ENCODE results near the gene DCUN1D2. TPM values are rescaled to one million over a fixed set of nuclear protein-coding genes. Genes with fewer than 3 reads are reported as not detected.

The DCUN1D2 gene
- total RNA-seq, 4 donors from 2014 or later, result 23.9 to 29.1 (median 26.9) TPM

- Histone ChIP-seq H3K4me3 (no peak overlapping the region), H3K9me3 (no peaks in the 10 kb centered on the region), H3K27ac (no peak overlapping the region), H3K4me1 (peaks cover 0 to 3% (median 0%) of the 10 kb centered on the region in 4 donors), H3K36me3 (peaks cover 0 to 43% (median 0%) of the 10 kb centered on the region in 3 donors), H3K27me3 (no peaks in the 10 kb centered on the region)
- DNase-seq, result no peak
- no peak for TF ChIP-seq CTCF (IDR thresholded peaks at IDR 0.05)
- no peak for TF ChIP-seq POLR2A (IDR thresholded peaks at IDR 0.05)
Observed at GRCh38 chr13:113477724-113478123, 12.8 kb downstream of the DCUN1D2 start.

GRCh38 chr13:113476811-113477210 lies 13.7 kb downstream of the DCUN1D2 start:
- Histone ChIP-seq H3K27ac (no peak overlapping the region), H3K9me3 (no peaks in the 10 kb centered on the region), H3K27me3 (no peaks in the 10 kb centered on the region), H3K4me1 (no peaks in the 10 kb centered on the region), H3K36me3 (peaks cover 0 to 46% (median 0%) of the 10 kb centered on the region in 3 donors), H3K4me3 (no peak overlapping the region)
- TF ChIP-seq POLR2A (IDR thresholded peaks at IDR 0.05) (no peak), CTCF (IDR thresholded peaks at IDR 0.05) (no peak)
- DNase-seq, result no peak

- TF ChIP-seq CTCF (IDR thresholded peaks at IDR 0.05) (no peak), POLR2A (IDR thresholded peaks at IDR 0.05) (no peak)
- H3K4me3 ChIP-seq, result no peak overlapping the region
- H3K27me3 ChIP-seq, result no peaks in the 10 kb centered on the region
- no peak for DNase-seq
- peaks cover 0 to 50% (median 0%) of the 10 kb centered on the region in 3 donors for H3K36me3 ChIP-seq
- H3K9me3 ChIP-seq, result no peaks in the 10 kb centered on the region
- no peaks in the 10 kb centered on the region for H3K4me1 ChIP-seq
- H3K27ac ChIP-seq, result no peak overlapping the region
Observed at GRCh38 chr13:113475911-113476310, 14.6 kb downstream of the DCUN1D2 start.

- DNase-seq, result no peak
- no peaks in the 10 kb centered on the region for H3K4me1 ChIP-seq
- H3K27ac ChIP-seq, result no peak overlapping the region
- no peaks in the 10 kb centered on the region for H3K27me3 ChIP-seq
- H3K36me3 ChIP-seq, result peaks cover 0 to 50% (median 0%) of the 10 kb centered on the region in 3 donors
- H3K4me3 ChIP-seq, result no peak overlapping the region
- no peaks in the 10 kb centered on the region for H3K9me3 ChIP-seq
- TF ChIP-seq POLR2A (IDR thresholded peaks at IDR 0.05) (no peak), CTCF (IDR thresholded peaks at IDR 0.05) (no peak)
Observed at GRCh38 chr13:113475280-113475679, 15.2 kb downstream of the DCUN1D2 start.

- H3K36me3 ChIP-seq, result peaks cover 0 to 43% (median 0%) of the 10 kb centered on the region in 3 donors
Observed at GRCh38 chr13:113474179-113474578, 16.3 kb downstream of the DCUN1D2 start.

More at GRCh38 chr13:113474179-113474578, 16.3 kb downstream of the DCUN1D2 start:
- Histone ChIP-seq H3K4me3 (no peak overlapping the region), H3K9me3 (no peaks in the 10 kb centered on the region), H3K27me3 (no peaks in the 10 kb centered on the region), H3K4me1 (no peaks in the 10 kb centered on the region), H3K27ac (no peak overlapping the region)
- TF ChIP-seq POLR2A (IDR thresholded peaks at IDR 0.05), result no peak
- TF ChIP-seq CTCF (IDR thresholded peaks at IDR 0.05), result no peak
- no peak for DNase-seq

Data from Peyer's patch (tissue), 4 donors.